Effector memory CD4-positive, alpha-beta T cell (primary cell): ENCODE results near the gene UNC5C.

Experiments used
- DNase-seq, 3 donors: peaks; one replicate each; pipeline ENCODE4 v3.0.0-alpha.2; 2020
- H3K27ac ChIP-seq: 2 replicates; pipeline ENCODE4 v1.7.0; 2013; ENCODE audit warnings: mild to moderate bottlenecking, low read length, moderate library complexity; ENCODE audit not compliant: insufficient read depth, poor library complexity, severe bottlenecking
- H3K27me3 ChIP-seq: replicated peaks from 2 replicates; pipeline ENCODE4 v1.7.0; 2013; ENCODE audit warnings: mild to moderate bottlenecking, low read length; ENCODE audit not compliant: insufficient read depth, control insufficient read depth, poor library complexity, severe bottlenecking
- H3K36me3 ChIP-seq: 2 replicates; pipeline ENCODE4 v1.7.0; 2013; ENCODE audit warnings: mild to moderate bottlenecking, low read length, moderate library complexity; ENCODE audit not compliant: control insufficient read depth, insufficient read depth
- H3K4me1 ChIP-seq: 2 replicates; pipeline ENCODE4 v1.7.0; 2013; ENCODE audit warnings: low read length, mild to moderate bottlenecking; ENCODE audit not compliant: control insufficient read depth, insufficient read depth, poor library complexity, severe bottlenecking
- H3K4me3 ChIP-seq: 2 replicates; pipeline ENCODE4 v1.7.0; 2013; ENCODE audit warnings: low read length, low read depth, mild to moderate bottlenecking; ENCODE audit not compliant: insufficient read depth, poor library complexity, severe bottlenecking
- H3K9me3 ChIP-seq: 2 replicates; pipeline ENCODE4 v1.7.0; 2013; ENCODE audit warnings: mild to moderate bottlenecking, low read length, moderate library complexity; ENCODE audit not compliant: control insufficient read depth

The UNC5C gene

GRCh38 chr4:95319169-95319568 is 229.6 kb downstream of the UNC5C start:
- no peaks in the 10 kb centered on the region for H3K36me3 ChIP-seq
- H3K4me1 ChIP-seq: no peaks in the 10 kb centered on the region
- H3K27ac ChIP-seq: no peak overlapping the region
- no peaks in the 10 kb centered on the region for H3K27me3 ChIP-seq
- H3K4me3 ChIP-seq: no peak overlapping the region
- H3K9me3 ChIP-seq: no peaks in the 10 kb centered on the region
- no peak for DNase-seq

DNA sequence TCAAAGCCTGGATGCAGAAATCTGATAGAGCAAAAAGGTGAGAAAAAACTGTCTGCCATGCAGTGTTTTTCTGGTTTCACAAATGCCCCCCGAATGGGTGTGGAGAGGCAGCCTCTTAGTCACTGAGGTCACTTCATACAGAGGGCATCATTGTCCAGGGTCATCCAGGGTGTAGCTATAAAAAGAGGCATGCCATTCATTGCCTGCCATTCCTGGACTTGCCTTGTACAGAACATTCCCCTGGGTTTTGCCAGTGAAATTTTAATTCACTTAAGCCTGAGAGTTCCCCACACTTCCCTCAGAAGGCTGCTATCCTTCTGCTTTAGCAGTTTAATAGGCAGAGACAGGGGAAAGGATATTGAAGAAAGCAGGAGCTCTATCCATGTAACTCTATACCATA is 230.3 kb downstream of the UNC5C start:
- no peaks in the 10 kb centered on the region for H3K9me3 ChIP-seq
- no peak overlapping the region for H3K27ac ChIP-seq
- no peaks in the 10 kb centered on the region for H3K27me3 ChIP-seq
- H3K4me3 ChIP-seq: no peak overlapping the region
- H3K36me3 ChIP-seq: no peaks in the 10 kb centered on the region
- no peak for DNase-seq
- H3K4me1 ChIP-seq: no peaks in the 10 kb centered on the region

- H3K27ac ChIP-seq: no peak overlapping the region
- no peaks in the 10 kb centered on the region for H3K9me3 ChIP-seq
- no peaks in the 10 kb centered on the region for H3K4me1 ChIP-seq
- H3K27me3 ChIP-seq: no peaks in the 10 kb centered on the region
- no peaks in the 10 kb centered on the region for H3K36me3 ChIP-seq
- H3K4me3 ChIP-seq: no peak overlapping the region
- no peak for DNase-seq
Observed at GRCh38 chr4:95318044-95318443, 230.7 kb downstream of the UNC5C start.

DNA sequence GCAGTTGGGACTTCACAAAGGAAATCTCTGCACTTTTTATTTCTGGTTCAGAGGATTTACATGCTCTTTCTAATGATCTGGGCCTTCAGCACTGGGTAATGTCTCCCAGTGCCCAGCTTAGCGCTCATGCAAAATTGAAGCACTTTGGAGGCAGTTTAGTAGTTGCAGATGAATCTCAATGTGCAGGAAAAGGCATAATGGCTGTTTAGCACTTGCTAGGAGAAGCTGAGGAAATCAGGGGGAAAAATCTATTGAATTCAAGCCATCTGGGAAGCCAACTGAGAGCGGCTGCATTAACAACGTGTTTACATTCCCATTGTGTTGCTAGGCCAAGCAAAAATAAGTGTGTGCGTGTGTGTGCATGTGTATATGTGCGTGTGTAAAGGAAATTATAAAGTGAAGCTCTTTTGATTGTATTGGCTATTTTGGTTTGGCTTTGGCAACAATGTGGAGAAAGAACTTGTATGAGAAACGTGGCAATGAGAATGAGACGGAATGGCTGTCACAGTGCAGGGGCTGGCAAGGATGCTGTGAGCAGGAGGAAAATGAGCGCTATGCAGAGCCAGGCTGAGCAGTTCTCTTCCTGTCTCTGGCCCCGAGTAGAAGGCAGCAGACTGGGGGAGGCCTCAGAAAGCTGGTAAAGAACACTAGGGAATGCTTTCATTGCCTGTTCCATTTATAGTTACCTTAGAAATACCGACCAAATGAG is 231.5 kb downstream of the UNC5C start:
- Histone ChIP-seq H3K4me1 (no peaks in the 10 kb centered on the region), H3K27ac (no peak overlapping the region), H3K36me3 (no peaks in the 10 kb centered on the region), H3K27me3 (no peaks in the 10 kb centered on the region), H3K9me3 (no peaks in the 10 kb centered on the region), H3K4me3 (no peak overlapping the region)
- no peak for DNase-seq

DNA sequence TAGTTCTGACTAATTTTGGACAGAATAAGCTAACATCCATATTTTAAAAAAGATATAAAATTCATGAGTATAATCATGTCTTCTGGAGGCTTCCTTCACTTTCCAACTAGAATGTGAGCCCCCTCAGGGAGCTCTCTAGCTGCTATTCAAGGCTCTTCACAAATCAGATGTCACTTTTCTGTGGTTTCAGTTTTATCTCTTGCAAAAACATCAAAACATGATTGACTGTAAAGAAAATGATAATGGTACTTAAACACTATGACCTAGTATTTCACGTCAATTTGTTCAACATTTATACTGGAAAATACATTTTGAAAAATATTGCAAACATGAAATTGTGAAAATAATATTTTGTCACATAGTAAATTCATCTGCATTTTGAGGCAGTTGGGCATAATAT is 234.2 kb downstream of the UNC5C start:
- Histone ChIP-seq H3K4me3 (no peak overlapping the region), H3K27me3 (no peaks in the 10 kb centered on the region), H3K36me3 (no peaks in the 10 kb centered on the region), H3K9me3 (no peaks in the 10 kb centered on the region), H3K27ac (no peak overlapping the region), H3K4me1 (no peaks in the 10 kb centered on the region)
- no peak for DNase-seq

GRCh38 chr4:95304898-95305297 is 243.9 kb downstream of the UNC5C start:
- H3K4me3 ChIP-seq: no peak overlapping the region
- H3K9me3 ChIP-seq: no peaks in the 10 kb centered on the region
- H3K27ac ChIP-seq: no peak overlapping the region
- no peak for DNase-seq
- no peaks in the 10 kb centered on the region for H3K4me1 ChIP-seq
- no peaks in the 10 kb centered on the region for H3K27me3 ChIP-seq
- H3K36me3 ChIP-seq: no peaks in the 10 kb centered on the region

- H3K36me3 ChIP-seq: no peaks in the 10 kb centered on the region
- H3K27ac ChIP-seq: no peak overlapping the region
- H3K4me1 ChIP-seq: no peaks in the 10 kb centered on the region
- H3K27me3 ChIP-seq: no peaks in the 10 kb centered on the region
- H3K9me3 ChIP-seq: no peaks in the 10 kb centered on the region
- no peak overlapping the region for H3K4me3 ChIP-seq
- DNase-seq: no peak
Observed at GRCh38 chr4:95300304-95300703, 248.5 kb downstream of the UNC5C start.

DNA sequence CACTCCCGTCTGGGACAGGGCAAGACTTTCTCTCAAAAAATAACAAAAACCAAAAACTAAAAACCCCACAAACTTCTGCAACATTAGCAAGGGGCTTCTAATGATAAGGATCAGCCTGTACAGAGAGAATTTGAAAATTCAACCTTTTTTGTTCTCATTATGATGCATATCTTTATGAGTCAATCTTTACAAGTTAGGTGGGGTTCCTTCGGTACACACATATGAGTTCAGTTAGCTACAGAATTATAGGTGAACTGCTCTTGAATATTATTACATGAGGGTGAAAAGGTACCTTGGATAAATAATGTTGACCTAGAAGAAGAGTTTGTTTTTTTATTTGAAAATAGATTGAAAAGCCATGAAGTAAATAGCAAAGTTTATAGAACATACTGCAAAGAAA is 252.7 kb downstream of the UNC5C start:
- Histone ChIP-seq H3K27ac (no peak overlapping the region), H3K9me3 (no peaks in the 10 kb centered on the region), H3K4me1 (no peaks in the 10 kb centered on the region), H3K27me3 (no peaks in the 10 kb centered on the region), H3K4me3 (no peak overlapping the region), H3K36me3 (no peaks in the 10 kb centered on the region)
- no peak for DNase-seq

- DNase-seq: no peak
- Histone ChIP-seq H3K4me3 (no peak overlapping the region), H3K9me3 (no peaks in the 10 kb centered on the region), H3K4me1 (no peaks in the 10 kb centered on the region), H3K27me3 (no peaks in the 10 kb centered on the region), H3K27ac (no peak overlapping the region), H3K36me3 (no peaks in the 10 kb centered on the region)
Observed at GRCh38 chr4:95295157-95295556, 253.6 kb downstream of the UNC5C start.

- Histone ChIP-seq H3K27ac (no peak overlapping the region), H3K4me1 (no peaks in the 10 kb centered on the region), H3K4me3 (no peak overlapping the region), H3K36me3 (no peaks in the 10 kb centered on the region), H3K9me3 (no peaks in the 10 kb centered on the region), H3K27me3 (no peaks in the 10 kb centered on the region)
- no peak for DNase-seq
Observed at GRCh38 chr4:95294321-95294720, 254.5 kb downstream of the UNC5C start.
